GM19035 (cell line): ENCODE measurements around the gene ACOXL.
A peak's percentile ranks its signal among the peaks of the same experiment; 100 is the strongest.

ENCODE experiments used
- ATAC-seq: cut with Tn5 transposase; IDR thresholded peaks from one replicate; pipeline ENCODE4 v1.9.1; 2021; ENCODE audit not compliant: unreplicated experiment

The ACOXL gene

GRCh38 chr2:110751642-110752041 is 19.3 kb downstream of the ACOXL start:
- ATAC-seq, result no peak

DNA sequence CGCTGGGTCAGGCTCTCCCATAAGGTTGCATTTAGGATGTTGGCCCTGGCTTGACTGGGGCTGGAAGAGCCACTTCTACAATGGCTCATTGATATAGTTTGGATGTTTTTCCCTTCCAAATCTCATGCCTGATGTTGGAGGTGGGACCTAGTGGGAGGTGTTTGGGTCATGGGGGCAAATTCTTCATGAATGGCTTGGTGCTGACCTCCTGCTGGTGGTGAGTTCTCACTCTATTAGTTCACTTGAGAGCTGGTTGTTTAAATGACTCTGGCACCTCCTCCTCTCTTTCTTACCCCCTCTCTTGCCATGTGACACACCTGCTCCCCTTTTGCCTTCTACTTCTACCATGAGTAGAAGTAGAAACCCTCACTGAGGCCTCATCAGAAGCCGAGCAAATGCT is 20.5 kb downstream of the ACOXL start:
- no peak for ATAC-seq

DNA sequence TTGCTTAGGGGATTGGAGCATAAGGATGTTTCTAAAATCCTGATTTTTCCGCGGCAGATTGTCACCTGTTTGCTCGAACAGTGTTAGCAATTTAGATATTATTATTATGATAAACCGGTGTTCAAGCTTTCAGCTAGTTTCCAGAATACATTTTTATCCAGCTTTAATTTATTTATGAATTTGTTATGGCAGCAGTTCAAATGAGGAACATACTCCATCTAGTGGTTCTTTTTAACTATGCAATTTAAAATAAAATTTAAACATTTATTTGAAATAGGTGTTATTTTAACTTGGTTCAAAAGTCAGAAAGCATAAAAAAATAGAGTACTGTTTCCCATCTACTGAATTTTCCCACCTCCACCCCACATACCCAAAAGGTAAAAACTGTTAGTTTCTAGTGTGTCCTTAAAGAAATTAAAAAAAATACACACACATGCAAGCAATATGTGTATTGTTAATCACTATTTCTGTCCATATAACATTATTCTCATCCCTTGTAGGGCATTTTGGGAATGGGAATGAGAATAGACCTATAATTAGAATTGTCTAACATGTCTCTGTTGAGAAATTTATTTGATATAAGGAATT is 23.2 kb downstream of the ACOXL start:
- ATAC-seq, result no peak

DNA sequence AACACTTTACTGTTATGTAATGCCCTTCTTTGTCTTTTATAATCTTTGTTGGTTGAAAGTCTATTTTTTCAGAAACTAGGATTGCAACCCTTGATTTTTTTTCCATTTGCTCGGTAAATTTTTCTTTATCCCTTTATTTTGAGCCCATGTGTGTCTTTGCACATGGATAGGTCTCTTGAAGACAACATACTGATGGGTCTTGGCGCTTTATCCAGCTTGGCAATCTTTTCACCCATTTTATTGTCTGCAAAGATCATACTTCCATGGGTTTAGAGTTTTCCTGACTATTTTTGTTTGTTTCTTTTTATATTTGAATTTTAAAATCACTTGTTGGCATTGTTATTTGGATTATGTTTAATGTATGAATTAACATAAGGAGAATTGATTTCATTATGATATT is 27.0 kb downstream of the ACOXL start:
- ATAC-seq, result no peak

DNA sequence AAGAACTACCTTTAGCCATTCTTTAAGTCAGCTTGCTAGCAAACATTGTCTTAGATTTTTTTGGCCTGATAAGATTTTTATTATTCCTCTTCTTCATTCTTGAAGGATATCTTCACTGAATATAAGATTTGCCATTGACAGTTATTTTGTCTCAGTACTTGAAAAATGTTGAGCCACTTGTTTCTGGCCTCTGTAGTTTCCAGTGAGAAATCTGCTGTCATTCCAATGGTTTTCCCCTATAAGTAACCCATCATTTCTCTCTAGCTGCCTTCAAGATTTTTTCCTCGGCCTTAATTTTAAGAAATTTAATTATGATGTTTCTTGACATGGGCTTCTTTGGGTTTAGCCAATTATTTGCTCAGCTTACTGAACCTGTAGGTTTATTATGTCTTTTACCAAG is 32.6 kb downstream of the ACOXL start:
- no peak for ATAC-seq

GRCh38 chr2:110766291-110766690 is 33.9 kb downstream of the ACOXL start:
- no peak for ATAC-seq

DNA sequence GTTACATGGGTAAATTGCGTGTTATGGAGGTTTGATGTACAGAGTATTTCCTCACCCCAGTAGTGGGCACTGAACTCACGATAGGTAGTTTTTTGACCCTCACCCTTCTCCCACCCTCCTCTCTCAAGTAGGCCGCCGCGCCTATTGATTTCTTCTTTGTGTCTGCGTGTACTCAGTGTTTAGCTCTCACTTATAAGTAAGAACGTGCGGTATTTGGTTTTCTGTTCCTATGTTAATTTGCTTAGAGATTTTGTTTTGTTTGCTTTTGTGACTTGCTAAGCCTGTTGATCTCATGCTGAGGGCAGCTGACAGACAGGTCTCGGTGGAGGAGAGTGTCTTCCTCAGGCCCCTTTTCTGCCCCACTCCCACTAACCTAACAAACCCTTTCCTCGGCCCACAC is 36.2 kb downstream of the ACOXL start:
- ATAC-seq, result no peak

GRCh38 chr2:110770404-110770958 is 38.1 kb downstream of the ACOXL start:
- no peak for ATAC-seq

GRCh38 chr2:110770959-110771431 is 38.6 kb downstream of the ACOXL start:
- ATAC-seq, result no peak

DNA sequence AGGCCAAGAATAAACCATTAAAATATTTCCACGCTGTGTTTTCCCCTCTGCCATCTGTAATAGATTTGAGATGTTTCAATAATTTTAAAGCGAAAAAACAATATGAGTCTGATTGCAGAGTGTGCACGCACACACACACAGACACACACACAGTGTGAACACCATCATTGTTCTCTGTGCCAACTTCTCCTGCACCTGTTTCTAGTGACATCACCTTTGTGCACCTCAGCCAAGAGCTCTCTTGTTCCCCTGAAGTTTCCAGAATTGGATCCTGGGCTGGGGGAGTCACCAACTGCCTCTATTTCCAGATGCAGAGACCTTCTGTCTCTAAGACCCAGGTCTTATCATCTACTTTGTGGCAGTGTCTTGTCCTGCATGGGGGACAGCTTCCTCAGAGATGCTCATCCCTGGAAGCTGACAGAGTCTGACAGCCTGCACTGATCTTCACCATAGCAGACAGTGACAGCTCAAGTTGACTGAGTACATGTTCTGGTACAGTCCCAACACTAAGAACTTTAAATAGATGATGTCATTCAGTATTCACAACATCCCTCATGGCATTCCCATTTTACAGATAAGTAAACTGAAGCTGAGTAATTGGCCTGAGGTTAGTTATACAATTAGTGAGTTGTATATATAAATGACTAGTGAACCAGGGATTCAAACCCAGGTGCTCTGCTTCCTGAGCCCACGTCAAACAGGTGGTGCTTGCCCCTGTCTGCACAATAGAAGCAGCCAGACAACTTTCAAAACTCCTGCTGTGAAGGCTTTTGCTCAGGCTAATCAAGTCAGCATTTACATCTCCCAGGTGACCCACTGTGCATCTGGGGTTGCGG is 39.4 kb downstream of the ACOXL start:
- no peak for ATAC-seq

- no peak for ATAC-seq
Measured at GRCh38 chr2:110772383-110772755, 40.0 kb downstream of the ACOXL start.

- ATAC-seq, result no peak
Measured at GRCh38 chr2:110773401-110773921, 41.1 kb downstream of the ACOXL start.

- no peak for ATAC-seq
Measured at GRCh38 chr2:110774701-110775100, 42.3 kb downstream of the ACOXL start.

DNA sequence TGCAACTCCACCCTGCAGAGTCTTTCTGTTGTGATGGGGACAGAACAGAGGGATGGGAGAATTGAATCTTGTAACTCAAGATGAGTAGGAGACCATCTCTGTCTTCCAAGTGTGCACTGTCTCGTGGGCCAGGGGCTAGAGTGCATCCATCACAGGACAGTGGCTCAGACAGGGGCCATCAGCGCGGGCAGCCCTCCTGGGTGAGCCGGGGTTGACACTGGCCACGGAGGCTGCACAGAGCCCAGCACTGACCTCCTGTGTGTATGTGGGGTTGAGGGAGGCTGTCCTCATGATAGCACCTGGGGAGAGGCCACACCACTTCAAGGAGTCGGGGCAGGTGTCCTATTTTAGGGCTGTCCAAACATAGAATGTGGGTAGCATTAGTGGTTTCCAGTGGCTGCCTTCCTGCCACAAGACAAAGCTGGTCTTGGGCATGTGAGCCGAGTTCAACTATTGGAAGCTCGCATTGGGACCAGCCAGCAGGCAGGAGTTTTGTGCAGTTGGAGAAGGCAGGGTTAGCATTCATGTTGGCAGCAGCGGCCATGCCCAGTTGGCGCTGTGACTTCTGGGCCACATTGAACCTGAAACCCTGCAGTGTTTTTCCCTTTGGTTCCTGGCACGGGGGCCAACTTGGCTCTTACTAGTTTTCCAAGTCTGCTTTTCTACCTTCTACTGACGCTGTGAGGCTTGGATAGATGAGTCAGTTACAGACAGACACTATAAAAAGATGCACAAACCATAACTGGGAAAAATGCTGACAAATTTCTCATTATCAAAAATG is 45.3 kb downstream of the ACOXL start:
- no peak for ATAC-seq

DNA sequence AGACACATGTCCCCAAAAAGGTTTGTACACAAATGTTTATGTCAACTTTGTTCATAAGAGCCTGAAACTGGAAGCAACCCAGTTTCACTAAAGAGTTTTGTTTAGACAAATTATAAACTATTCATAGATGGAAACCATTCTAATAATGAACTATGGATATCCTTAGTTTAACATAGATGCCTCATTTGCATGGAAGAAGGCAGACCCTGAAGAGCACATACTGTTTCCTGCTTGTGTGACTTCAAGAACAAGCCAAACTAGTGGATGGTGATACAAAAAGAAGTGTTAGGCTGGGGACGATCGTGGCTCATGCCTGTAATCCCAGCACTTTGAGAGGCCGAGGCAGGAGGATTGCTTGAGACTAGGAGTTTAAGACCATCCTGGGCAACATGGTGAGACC is 48.1 kb downstream of the ACOXL start:
- ATAC-seq, result peak; percentile 75

- ATAC-seq, result no peak
Measured at GRCh38 chr2:110783196-110783873, 51.0 kb downstream of the ACOXL start.

DNA sequence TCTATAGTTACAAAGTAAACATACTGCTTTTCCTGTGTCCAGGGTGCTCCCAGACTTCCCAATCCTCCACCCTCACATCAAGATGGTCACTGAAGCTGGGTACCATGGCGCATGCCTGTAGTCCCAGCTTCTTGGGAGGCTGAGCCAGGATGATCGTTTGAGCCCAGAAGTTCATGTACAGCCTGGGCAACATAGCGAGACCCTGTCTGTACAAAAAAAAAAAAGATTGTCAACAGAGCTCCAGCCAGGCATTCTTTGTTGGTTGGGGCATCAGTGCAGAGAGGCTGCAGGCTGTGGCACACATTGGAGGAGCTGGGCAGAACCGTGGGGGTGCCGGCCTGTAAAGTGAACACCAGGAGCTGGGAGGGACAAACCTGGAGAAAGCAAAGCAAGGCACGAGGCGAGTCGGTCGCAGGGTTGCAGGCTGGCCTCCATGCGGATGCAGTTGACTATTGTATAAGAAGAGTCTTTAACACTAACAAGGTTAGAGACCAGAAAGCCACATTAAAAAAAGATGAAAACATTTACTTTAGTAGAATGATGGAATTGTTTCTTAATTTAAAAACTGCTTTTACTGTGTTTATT is 51.8 kb downstream of the ACOXL start:
- ATAC-seq, result no peak

DNA sequence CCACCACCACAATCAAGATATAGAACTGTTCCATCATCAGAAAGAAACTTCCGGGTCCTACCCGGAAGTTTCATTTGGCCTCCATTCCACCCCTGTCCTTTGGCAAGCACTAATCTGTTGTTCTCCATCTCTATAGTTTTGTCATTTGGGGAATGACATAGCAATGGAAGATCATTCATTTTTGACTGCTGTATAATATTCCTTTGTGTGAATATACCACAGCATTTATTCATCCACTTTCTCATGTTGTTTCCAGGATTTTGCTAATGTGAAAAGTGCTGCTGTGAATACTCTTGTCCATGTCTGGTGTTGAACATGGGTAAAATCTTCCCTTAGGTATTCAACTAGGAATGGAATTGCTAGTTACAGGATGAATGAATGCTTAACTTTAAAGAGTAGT is 53.1 kb downstream of the ACOXL start:
- ATAC-seq, result no peak

DNA sequence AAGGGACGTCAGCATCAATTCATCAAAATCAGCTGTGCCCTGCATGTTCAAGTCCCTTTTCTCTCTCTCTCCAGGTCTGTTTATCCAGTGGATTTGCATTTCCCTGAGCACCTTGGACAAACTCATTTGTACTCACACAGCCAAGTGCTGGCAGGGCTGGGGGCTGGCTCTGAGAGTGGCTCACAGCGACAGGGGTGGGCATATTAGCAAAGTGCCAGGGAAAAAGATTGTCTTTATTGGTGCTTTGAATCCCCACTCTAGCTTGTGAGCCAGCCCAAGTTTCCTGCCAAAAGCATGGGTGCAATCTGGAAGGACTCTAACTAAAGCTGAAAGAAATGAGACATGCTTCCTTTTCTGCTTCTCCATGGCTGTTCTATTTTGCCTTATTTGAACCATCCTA is 56.6 kb downstream of the ACOXL start:
- ATAC-seq, result no peak

- no peak for ATAC-seq
Measured at GRCh38 chr2:110789706-110790105, 57.3 kb downstream of the ACOXL start.
